HEK293T (cell line): ENCODE measurements around the gene PPL.
"Not testable (repeated sequence)": the region's sequence is repeated elsewhere in the genome, so short reads cannot be mapped to it uniquely, and the experiment has no call there.

Experiments used
- BHLHE40 ChIP-seq: fragments of 450-650 bp; IDR thresholded peaks from 2 replicates; pipeline ENCODE4 v1.6.1; 2016; ENCODE audit warnings: mild to moderate bottlenecking, moderate library complexity, borderline replicate concordance
- CTBP1 ChIP-seq: fragments of 450-650 bp; IDR thresholded peaks from 2 replicates; pipeline ENCODE4 v1.6.1; 2016; ENCODE audit warnings: borderline replicate concordance
- ELF4 ChIP-seq: fragments of 450-650 bp; IDR thresholded peaks from 2 replicates; pipeline ENCODE4 v1.6.1; 2017; ENCODE audit warnings: antibody characterized with exemption
- FOXA1 ChIP-seq: fragments of 450-650 bp; IDR thresholded peaks from 2 replicates; pipeline ENCODE4 v1.6.1; 2016; ENCODE audit warnings: mild to moderate bottlenecking
- FOXK2 ChIP-seq: fragments of 450-650 bp; IDR thresholded peaks from 2 replicates; pipeline ENCODE4 v1.6.1; 2016; ENCODE audit warnings: mild to moderate bottlenecking
- FOXM1 ChIP-seq: fragments of 450-650 bp; IDR thresholded peaks from 2 replicates; pipeline ENCODE4 v1.6.1; 2017; ENCODE audit warnings: mild to moderate bottlenecking, borderline replicate concordance
- HDGF ChIP-seq: fragments of 450-650 bp; IDR thresholded peaks from 2 replicates; pipeline ENCODE4 v1.6.1; 2017; ENCODE audit warnings: antibody characterized with exemption, borderline replicate concordance
- LEF1 ChIP-seq: fragments of 450-650 bp; IDR thresholded peaks from 2 replicates; pipeline ENCODE4 v1.6.1; 2017; ENCODE audit warnings: mild to moderate bottlenecking, borderline replicate concordance
- NFRKB ChIP-seq: fragments of 450-650 bp; IDR thresholded peaks from 2 replicates; pipeline ENCODE4 v1.6.1; 2016; ENCODE audit warnings: mild to moderate bottlenecking, moderate library complexity
- SP1 ChIP-seq: fragments of 450-650 bp; IDR thresholded peaks from 2 replicates; pipeline ENCODE4 v1.6.1; 2017
- SUZ12 ChIP-seq: fragments of 450-650 bp; IDR thresholded peaks from 2 replicates; pipeline ENCODE4 v1.6.1; 2016; ENCODE audit warnings: mild to moderate bottlenecking
- ZNF384 ChIP-seq: fragments of 450-650 bp; IDR thresholded peaks from 2 replicates; pipeline ENCODE4 v1.6.1; 2016
- TF ChIP-seq, protein P1 (sequence below): fragments of 450-650 bp; IDR thresholded peaks from 2 replicates; pipeline ENCODE4 v1.6.1; 2016

- not testable (repeated sequence) for TF ChIP-seq SUZ12, NFRKB, FOXA1, SP1, ELF4, BHLHE40, HDGF, ZNF384, FOXK2, CTBP1, FOXM1, LEF1
- TF ChIP-seq, protein P1, sequence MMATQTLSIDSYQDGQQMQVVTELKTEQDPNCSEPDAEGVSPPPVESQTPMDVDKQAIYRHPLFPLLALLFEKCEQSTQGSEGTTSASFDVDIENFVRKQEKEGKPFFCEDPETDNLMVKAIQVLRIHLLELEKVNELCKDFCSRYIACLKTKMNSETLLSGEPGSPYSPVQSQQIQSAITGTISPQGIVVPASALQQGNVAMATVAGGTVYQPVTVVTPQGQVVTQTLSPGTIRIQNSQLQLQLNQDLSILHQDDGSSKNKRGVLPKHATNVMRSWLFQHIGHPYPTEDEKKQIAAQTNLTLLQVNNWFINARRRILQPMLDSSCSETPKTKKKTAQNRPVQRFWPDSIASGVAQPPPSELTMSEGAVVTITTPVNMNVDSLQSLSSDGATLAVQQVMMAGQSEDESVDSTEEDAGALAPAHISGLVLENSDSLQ: not testable (repeated sequence)
These were observed 14.6 kb upstream of the PPL start for GRCh38 chr16:4951583-4951982.
